EH (cell line): ENCODE results near the gene ABCB8.
"Not testable (repeated sequence)": the region's sequence is repeated elsewhere in the genome, so short reads cannot be mapped to it uniquely, and the experiment has no call there.

Experiments
- DNase-seq: peaks from one replicate; pipeline ENCODE4 v3.0.0-alpha.2; 2015; ENCODE audit warnings: low read depth

The ABCB8 gene

GRCh38 chr7:151035026-151035717, 6.9 kb downstream of the ABCB8 start:
- DNase-seq = no peak

DNA sequence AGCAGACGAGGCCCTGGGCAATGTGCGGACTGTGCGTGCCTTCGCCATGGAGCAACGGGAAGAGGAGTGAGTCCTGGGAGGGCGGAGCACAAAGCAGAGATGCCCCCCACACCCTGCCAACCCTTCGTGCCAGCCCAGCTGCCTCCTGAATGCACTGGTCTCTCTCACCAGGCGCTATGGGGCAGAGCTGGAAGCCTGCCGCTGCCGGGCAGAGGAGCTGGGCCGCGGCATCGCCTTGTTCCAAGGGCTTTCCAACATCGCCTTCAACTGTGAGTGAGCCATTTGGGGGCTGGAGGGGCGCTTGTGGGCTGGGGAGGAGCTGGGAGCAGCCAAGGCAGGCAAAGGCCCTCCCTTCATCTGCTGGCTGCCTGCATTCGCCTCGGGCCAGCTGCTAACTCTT, 7.7 kb downstream of the ABCB8 start:
- no peak for DNase-seq

DNA sequence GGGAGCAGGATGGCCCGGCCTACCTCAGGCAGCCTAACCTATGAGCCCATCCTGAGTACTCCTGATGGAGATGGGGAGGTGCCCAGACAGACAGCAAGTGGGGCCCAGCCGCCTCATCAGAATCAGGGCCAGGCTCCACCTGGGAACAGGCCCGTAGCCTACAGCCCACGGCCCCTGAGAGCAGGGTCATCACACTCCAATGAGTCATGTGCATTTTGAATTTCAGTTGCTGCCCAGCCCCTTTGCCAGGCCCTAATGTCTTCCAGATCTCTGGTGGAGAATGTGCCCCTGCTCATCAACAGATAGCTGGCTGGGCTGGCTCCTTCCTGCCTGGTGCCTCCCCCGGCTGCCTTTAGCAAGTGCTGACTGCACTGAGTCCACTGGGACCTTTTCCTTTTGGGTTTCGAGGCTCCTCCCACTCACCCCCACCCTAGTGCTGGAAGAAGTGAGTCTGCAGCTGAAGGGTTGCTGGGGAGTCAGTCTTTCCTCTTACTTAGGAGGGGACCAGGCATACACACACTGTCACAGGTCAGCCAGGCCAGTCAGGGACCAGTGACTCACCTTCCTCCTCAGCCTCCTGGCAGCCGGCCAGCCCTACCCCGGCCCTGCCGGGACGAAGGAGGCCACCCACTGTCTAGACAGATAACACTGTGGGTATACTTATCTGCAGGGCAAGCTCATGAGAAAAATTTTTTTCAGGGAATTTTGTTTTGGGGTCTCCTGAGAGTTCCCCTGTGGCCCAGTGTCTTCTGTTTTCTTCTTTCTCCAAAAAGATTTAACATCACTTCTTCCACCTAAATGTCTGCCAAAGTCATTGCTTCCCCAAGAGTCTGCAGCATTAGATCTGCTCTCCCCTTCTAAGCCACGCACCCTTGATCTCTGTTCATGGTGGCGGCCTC, 10.9 kb downstream of the ABCB8 start:
- peak; percentile 97 for DNase-seq

- no peak for DNase-seq
Observed at GRCh38 chr7:151039850-151040548, 11.7 kb downstream of the ABCB8 start.

GRCh38 chr7:151040616-151041375, 12.5 kb downstream of the ABCB8 start:
- DNase-seq = no peak

- DNase-seq = not testable (repeated sequence)
Observed at GRCh38 chr7:151043449-151043848, 15.2 kb downstream of the ABCB8 start.

DNA sequence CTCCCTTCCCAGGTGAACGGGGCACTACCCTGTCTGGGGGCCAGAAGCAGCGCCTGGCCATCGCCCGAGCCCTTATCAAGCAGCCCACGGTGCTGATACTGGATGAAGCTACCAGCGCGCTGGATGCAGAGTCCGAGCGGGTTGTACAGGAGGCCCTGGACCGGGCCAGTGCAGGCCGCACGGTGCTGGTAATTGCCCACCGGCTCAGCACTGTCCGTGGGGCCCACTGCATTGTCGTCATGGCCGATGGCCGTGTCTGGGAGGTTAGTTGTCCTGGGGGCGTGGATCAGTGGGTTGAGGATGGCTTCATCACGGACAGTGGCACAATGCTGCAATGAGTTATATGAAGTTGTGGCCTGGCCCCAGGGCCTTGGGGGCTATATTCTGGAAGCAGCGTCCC, 15.7 kb downstream of the ABCB8 start:
- no peak for DNase-seq

GRCh38 chr7:151045262-151045661, 17.0 kb downstream of the ABCB8 start:
- no peak for DNase-seq

DNA sequence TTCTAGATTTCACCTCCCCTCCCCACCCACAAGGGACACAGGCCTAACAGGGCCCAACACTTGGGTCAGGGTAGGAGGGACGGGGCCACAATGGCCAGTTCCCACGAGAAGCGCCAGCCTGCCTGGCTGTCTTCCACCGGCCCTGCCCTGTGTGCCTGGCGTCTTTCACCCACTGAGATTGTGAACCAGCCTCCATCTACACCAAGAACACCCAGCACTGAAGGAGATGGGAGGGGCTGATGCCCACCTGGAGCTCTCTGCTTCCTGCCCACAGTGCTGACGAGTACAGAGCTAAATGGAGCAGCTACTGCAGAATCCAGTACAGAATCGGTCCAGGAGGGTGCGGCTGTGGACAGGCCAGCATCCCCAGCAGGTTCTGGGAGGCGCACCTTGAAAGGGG, 17.7 kb downstream of the ABCB8 start:
- no peak for DNase-seq

DNA sequence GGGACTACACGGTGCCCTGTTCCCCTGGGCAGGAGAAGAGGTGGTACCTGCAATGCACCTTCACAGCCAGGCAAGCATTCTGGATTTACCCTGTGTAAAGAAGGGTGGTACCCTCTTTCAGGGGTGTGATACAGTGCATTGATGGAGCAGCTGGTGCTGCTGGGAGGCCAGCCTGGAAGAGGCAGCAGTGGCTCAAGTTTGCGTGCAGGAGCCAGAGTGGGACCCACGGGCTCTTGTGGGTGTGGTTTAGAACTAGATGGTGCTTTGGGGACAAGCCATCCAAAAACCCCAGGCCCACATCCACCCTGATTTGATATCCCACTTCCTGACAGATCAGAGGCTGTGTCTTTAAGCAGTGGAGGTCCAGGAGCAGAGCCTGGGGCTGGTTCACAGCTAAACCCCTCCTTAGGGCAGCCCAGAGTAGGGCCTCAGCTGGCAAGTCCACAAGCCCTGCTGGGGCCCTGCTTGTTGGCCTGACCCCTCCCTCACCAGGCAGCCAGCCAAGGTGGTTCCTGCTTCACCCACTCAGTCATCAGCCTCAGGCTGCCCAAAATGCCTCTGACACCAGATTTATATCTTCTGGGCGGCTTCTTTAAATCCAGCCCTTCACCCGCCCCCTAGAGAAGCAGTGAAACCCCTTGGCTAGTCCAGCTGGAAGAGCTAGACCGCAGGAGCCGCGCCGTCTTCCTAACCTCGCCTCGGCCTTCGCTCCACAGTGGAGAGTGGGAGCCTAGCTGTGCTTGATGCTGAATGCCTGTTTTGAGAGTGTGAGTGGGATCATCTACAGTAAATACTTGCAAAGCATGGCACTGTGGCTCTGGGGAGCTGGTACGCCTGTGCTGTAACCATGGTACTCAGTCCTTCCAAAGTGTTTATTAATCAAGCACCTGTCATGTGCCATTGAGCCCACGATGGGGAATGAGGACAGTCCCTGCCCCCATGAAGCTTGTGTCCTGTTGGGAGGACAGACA, 18.6 kb downstream of the ABCB8 start:
- DNase-seq = peak; percentile 81

DNA sequence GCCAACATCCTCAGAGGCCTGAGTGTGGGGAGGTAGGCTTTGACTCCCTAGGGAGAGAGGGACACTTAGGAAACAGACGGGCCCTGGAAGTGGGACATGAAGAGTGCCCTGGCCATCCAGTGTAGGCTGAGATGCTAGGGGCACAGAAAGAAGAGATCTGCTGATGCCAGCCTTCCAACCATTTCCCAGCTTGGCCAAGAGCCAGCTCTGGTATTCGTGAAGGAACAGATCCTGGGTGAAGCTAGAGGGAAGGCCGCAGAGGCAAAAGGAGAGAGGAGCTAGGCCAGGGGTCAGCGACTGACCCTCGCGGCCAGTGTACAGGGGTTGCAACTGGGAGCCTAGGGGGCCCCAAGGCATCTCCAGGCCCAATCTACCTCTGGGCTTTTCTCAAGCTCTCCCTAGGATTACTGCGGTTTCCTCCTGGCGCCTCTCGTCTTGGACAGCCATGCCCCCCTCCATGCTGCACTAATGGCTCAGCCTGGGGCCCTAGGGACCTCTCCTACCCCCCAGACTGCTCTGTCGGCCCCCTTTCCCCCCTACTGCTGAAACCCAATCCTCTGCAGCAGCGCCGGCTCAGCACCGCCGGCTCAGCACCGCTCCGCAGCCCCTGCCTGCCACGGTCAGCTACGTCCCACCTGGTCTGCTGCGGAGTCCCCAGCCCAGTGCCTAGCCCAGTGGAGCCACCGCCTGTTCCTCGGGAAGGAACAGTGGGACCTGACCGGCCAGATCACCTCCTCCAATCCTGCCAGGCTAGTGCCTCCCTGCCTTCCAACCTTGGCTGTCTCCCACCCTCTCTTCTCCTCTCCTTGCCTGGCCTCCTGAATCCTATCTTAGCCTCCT, 19.9 kb downstream of the ABCB8 start, which contains the start of gene ASIC3:
TSS of gene ASIC3 (plus strand) at position 556 of the 840 bp plus-strand sequence. CDS start 355 bp downstream, outside the sequence.
- no peak for DNase-seq

DNA sequence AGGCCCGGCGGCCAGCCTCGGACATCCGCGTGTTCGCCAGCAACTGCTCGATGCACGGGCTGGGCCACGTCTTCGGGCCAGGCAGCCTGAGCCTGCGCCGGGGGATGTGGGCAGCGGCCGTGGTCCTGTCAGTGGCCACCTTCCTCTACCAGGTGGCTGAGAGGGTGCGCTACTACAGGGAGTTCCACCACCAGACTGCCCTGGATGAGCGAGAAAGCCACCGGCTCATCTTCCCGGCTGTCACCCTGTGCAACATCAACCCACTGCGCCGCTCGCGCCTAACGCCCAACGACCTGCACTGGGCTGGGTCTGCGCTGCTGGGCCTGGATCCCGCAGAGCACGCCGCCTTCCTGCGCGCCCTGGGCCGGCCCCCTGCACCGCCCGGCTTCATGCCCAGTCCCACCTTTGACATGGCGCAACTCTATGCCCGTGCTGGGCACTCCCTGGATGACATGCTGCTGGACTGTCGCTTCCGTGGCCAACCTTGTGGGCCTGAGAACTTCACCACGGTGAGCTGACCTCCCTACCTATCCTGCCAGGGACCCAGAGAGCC, 20.7 kb downstream of the ABCB8 start:
- DNase-seq = no peak

DNA sequence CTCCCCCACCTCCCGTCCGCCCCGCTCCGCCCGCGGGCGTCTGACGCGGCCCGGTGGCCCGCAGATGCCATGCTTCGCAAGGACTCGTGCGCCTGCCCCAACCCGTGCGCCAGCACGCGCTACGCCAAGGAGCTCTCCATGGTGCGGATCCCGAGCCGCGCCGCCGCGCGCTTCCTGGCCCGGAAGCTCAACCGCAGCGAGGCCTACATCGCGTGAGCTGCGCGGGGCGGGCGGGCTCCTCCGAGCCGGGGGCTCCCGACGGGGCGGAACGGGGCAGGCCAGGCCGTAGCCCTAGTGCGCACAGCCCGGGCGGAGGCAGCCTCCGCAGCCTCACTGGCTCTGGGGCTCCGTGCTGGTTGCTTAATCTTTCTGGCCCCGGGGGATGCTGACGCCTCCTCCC, 22.9 kb downstream of the ABCB8 start:
- peak; percentile 70 for DNase-seq

DNA sequence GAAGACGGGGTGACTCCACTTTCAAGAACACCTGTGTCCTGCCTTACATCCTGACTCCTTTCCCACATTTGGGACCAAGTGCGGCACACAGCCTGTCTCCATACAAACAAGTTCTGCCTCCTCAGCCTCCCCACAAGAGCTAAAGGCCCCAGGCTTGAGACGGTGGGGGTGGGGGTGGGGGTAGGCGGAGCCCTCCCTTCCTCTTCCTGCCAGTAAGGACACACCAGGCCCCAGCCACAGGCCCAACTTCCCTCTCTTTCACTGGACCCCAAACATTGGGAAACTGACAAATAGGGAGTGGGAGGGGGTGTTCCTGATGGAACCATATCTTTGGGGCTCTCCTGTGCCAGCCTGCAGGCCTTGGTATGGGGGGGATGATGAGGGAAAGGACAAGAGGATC, 24.8 kb downstream of the ABCB8 start:
- DNase-seq = no peak

- no peak for DNase-seq
Observed at GRCh38 chr7:151053751-151054150, 25.5 kb downstream of the ABCB8 start.

- no peak for DNase-seq
Observed at GRCh38 chr7:151056283-151056665, 28.0 kb downstream of the ABCB8 start.

DNA sequence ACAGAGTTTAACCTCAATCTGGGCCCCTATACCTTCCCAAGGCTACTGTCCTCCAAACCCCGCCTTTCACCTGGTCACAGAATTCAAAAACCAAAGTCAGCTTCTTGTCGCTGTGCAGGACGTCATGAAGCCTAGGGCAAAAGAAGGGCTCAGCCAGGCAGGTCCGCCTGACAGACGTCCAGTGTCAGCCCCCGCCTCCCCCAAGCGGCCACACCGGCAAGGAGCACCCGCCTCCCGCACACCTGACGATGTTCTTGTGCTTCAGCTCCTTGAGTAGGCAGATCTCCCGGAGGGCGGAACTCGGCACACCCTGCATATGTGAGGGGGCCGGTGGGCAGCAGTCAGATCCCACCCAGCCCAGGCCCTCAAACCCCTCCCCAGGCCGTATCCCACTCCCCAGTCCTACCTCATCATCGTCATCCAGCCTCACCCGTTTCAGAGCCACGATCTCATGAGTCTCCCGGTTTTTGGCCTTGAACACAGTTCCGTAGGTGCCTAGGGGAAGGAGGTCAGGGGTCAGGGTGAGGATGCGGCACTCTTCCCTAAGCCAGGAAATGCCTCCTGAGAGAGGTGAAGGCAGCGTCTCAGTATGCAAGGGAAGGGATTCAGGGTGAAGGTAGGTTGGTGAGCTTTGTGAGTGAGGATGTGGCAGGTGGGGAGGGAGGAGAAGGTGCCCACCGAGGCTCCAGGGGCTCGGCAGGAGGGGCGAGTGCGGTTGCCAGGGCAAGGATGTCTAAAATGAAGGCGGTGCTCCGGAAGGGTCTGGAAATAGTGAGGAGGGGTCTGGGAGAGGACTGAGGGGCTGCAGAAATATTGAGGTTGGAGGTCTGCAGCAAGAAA, 28.6 kb downstream of the ABCB8 start:
- DNase-seq = no peak

GRCh38 chr7:151057506-151057988, 29.3 kb downstream of the ABCB8 start, which contains the start of gene CDK5:
Gene CDK5, minus strand, starts transcription at chr7:151057897. Its CDS starts 49 bp downstream, at chr7:151057848.
- DNase-seq = no peak
